ACC112 (cell line): ENCODE results near the gene BMP6.

ENCODE experiments used
- H2AFZ ChIP-seq: fragments of 200-600 bp; sonication (generic); one replicate; pipeline ENCODE4 v1.6.0; 2017; ENCODE audit warnings: antibody characterized with exemption, low read length; ENCODE audit not compliant: unreplicated experiment
- H3K27ac ChIP-seq: fragments of 200-600 bp; sonication (generic); 2 replicates; pipeline ENCODE4 v1.5.1; 2014; ENCODE audit warnings: low read depth, mild to moderate bottlenecking, antibody characterized with exemption, low read length, moderate library complexity
- H3K27me3 ChIP-seq: fragments of 200-600 bp; sonication (generic); 2 replicates; pipeline ENCODE4 v1.6.1; 2014; ENCODE audit warnings: mild to moderate bottlenecking, antibody characterized with exemption, low read length, moderate library complexity, mixed read lengths; ENCODE audit not compliant: insufficient read depth
- H3K36me3 ChIP-seq: fragments of 200-600 bp; sonication (generic); 2 replicates; pipeline ENCODE4 v1.6.1; 2016; ENCODE audit warnings: mild to moderate bottlenecking, antibody characterized with exemption, low read length, moderate library complexity, mixed read lengths; ENCODE audit not compliant: insufficient read depth
- H3K4me1 ChIP-seq: fragments of 200-600 bp; sonication (generic); one replicate; pipeline ENCODE4 v1.6.1; 2016; ENCODE audit warnings: low read length, mixed read lengths; ENCODE audit not compliant: insufficient read depth, unreplicated experiment, control insufficient read depth
- H3K4me3 ChIP-seq: fragments of 200-600 bp; sonication (generic); 2 replicates; pipeline ENCODE4 v1.5.1; 2014; ENCODE audit warnings: mild to moderate bottlenecking, low read depth, low read length
- H3K79me2 ChIP-seq: fragments of 200-600 bp; sonication (generic); one replicate; pipeline ENCODE4 v1.6.0; 2016; ENCODE audit warnings: low read length; ENCODE audit not compliant: control insufficient read depth, unreplicated experiment, insufficient read depth

Gene BMP6

DNA sequence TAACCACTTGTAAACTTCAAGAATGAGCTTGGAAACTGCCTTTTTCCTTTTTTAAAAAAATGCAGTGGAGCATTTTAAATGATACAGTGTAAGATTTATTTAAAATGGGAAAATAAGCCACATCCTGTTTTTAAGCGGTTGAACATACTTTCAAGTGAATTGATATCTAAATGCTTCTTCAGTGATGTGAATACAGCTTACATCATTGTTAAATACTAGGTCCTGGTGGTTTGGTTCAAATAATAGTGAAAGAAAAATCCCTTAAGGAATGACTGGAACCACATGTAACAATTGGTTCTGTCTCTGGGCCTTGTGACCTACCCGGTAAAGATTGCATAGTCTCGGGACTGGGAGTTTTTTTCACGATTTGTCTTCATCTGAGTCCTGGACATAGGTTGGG lies 44.2 kb downstream of the BMP6 start:
- Histone ChIP-seq H3K27me3 (0 out of 2 replicates have a peak, but pooled peaks cover 6% of the 10 kb centered on the region), H3K36me3 (no peaks in the 10 kb centered on the region), H3K4me3 (no peak overlapping the region), H2AFZ (no peak overlapping the region), H3K4me1 (peaks cover 22% of the 10 kb centered on the region), H3K27ac (peak overlapping the region; percentile 38), H3K79me2 (no peaks in the 10 kb centered on the region)

DNA sequence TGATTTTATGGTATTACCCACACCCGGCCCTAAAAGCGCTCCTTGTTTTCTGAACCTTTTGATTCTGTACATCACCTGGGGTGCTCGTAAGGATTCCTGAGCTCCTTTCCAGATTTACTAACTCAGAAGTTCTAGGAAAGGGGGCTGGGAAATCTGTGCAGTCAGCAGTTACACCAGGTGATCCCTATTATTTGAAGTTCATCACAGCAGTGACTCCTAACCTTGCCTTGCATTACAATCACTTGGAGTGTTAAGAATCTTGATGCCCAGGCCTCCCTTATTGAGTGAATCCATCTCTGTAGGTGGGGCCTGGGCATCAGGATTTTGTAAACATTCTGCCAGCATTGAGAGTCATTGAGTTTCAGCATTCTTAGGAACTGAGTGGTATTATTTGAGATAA lies 44.7 kb downstream of the BMP6 start:
- Histone ChIP-seq H3K4me3 (no peak overlapping the region), H3K27ac (peak overlapping the region; percentile 38), H3K27me3 (0 out of 2 replicates have a peak, but pooled peaks cover 6% of the 10 kb centered on the region), H2AFZ (no peak overlapping the region), H3K4me1 (peaks cover 21% of the 10 kb centered on the region), H3K36me3 (no peaks in the 10 kb centered on the region), H3K79me2 (no peaks in the 10 kb centered on the region)

DNA sequence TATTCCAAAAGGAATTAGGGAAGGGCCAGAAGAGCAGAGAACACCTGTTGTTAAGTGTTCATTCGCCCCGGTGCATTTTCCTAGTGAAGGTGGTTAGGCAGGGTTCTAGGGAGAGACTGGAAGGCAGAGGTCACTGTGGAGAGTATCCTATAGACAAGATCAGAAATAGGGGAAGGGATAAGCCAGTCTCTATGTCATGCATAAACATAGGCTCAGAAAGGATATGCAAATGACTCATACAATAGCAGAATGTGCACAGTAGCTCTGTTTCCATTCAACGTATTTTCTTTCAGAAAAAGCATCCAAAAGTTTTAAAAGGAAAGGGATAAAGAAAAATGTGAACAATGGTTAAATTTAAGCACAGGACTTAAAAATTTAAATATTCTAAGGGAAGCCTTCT lies 47.4 kb downstream of the BMP6 start:
- H3K79me2 ChIP-seq, result no peaks in the 10 kb centered on the region
- no peak overlapping the region for H3K4me3 ChIP-seq
- H3K27me3 ChIP-seq, result 0 out of 2 replicates have a peak, but pooled peaks cover 11% of the 10 kb centered on the region
- no peak overlapping the region for H2AFZ ChIP-seq
- no peak overlapping the region for H3K27ac ChIP-seq
- H3K4me1 ChIP-seq, result peaks cover 18% of the 10 kb centered on the region
- no peaks in the 10 kb centered on the region for H3K36me3 ChIP-seq

DNA sequence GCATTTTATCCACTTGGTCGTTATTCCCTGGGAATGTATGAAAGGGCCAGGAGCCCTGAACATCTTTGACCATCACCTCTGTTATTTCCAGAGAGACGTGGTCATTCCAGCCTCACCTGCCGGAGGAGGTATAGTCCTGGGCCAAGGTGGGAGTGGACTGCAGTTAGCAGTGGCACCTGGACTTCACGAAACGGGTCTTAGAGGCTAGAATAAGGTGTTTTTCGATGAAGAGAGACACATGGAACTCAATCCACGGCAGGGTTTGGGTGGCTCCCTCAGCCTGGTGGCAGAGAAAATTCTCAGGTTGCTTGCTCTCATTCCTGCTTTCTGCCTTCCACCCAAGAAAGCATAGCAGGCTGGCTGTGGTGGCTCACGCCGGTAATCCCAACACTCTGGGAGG lies 48.0 kb downstream of the BMP6 start:
- Histone ChIP-seq H3K4me3 (no peak overlapping the region), H3K27me3 (0 out of 2 replicates have a peak, but pooled peaks cover 11% of the 10 kb centered on the region), H3K36me3 (no peaks in the 10 kb centered on the region), H3K27ac (no peak overlapping the region), H3K79me2 (no peaks in the 10 kb centered on the region), H3K4me1 (peaks cover 18% of the 10 kb centered on the region), H2AFZ (no peak overlapping the region)

DNA sequence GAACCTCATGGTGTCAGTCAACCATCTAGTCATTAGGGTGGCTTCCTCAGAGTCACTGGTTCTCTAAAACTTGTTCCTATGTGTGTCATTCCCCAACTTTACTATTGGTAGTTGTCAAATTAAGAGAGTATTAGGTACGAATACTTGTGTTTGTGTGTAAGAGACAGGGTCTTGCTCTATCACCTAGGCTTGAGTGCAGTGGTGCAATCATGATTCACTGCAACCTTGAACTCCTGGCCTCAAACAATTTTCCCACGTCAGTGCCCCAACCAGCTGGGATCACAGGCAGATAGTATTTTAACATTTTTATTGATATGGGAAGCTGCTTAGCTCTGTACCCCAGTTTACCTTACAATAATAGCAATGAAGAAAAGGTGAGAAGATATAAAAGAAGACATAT lies 50.6 kb downstream of the BMP6 start:
- Histone ChIP-seq H3K27ac (no peak overlapping the region), H3K27me3 (0 out of 2 replicates have a peak, but pooled peaks cover 11% of the 10 kb centered on the region), H3K79me2 (no peaks in the 10 kb centered on the region), H3K36me3 (no peaks in the 10 kb centered on the region), H2AFZ (no peak overlapping the region), H3K4me3 (no peak overlapping the region), H3K4me1 (no peaks in the 10 kb centered on the region)

DNA sequence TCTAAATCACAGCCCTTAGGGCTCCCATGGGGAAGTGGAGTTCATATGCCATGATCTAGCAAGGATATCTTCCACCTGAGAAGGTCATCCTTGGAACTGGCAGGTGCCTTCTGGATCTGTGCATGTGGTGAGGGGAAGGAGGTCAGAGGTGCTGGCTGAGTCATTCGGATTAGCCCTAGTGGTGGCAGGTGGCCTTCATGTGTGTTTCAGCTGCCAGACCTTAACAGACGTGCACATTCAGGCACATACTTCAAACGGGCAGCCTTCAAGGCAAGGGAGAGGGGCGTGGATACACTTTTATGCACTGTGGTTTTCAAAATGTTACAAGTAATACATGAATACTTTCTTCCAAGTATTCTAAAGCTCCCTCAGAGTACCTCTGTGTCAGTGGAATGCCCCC lies 51.2 kb downstream of the BMP6 start:
- H3K27ac ChIP-seq, result no peak overlapping the region
- H3K79me2 ChIP-seq, result no peaks in the 10 kb centered on the region
- H3K27me3 ChIP-seq, result 0 out of 2 replicates have a peak, but pooled peaks cover 11% of the 10 kb centered on the region

DNA sequence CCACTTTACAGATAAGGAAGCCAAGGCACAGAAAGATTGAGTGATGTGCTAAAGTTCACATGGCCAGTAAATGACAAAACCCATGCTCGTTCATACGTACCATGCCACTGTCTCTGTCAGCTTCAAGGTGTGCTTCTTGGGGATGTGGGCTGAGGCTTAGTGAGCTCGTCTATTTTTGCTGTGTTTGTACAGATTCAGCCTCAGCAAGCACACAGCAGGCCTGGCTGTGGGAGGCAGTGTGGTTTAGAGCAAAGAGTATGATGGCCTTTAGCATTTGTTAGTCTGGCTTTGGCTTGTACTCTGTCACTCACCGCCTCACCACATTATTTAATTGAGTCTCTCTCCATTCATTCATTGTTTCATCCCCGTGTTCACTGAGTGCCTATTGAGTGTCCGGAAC lies 55.3 kb downstream of the BMP6 start:
- H3K79me2 ChIP-seq, result no peaks in the 10 kb centered on the region
- no peak overlapping the region for H3K27ac ChIP-seq
- 0 out of 2 replicates have a peak, but pooled peaks cover 4% of the 10 kb centered on the region for H3K27me3 ChIP-seq
- H3K4me1 ChIP-seq, result peaks cover 7% of the 10 kb centered on the region
- H2AFZ ChIP-seq, result no peak overlapping the region
- no peak overlapping the region for H3K4me3 ChIP-seq
- no peaks in the 10 kb centered on the region for H3K36me3 ChIP-seq

More for the DNA sequence above, 51.2 kb downstream of the BMP6 start:
- Histone ChIP-seq H3K4me1 (no peaks in the 10 kb centered on the region), H3K36me3 (no peaks in the 10 kb centered on the region), H3K4me3 (no peak overlapping the region), H2AFZ (no peak overlapping the region)

DNA sequence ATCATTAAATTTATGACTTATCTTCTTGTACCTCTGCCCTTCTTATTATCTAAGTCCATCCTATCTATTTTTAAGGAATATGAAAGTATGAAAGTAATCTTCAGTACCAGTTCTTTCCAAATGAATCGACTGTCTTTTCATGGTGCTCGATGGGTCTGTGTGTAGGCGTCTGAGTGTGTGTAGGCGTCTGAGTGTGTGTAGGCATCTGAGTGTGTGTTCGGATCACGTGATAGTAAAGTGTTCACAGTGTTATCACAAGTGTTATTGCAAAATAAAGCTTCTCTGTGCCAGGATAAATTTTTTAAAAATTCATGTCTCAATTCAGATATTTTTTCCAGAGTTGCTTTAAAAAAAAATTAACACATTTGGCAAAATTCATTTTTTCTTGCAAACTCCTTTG lies 58.3 kb downstream of the BMP6 start:
- no peaks in the 10 kb centered on the region for H3K79me2 ChIP-seq
- no peak overlapping the region for H2AFZ ChIP-seq
- H3K36me3 ChIP-seq, result no peaks in the 10 kb centered on the region
- H3K4me3 ChIP-seq, result peak overlapping the region; percentile 18; the same call in 1 of the 2 replicates
- no peaks in the 10 kb centered on the region for H3K27me3 ChIP-seq
- no peak overlapping the region for H3K27ac ChIP-seq
- peaks cover 23% of the 10 kb centered on the region for H3K4me1 ChIP-seq

DNA sequence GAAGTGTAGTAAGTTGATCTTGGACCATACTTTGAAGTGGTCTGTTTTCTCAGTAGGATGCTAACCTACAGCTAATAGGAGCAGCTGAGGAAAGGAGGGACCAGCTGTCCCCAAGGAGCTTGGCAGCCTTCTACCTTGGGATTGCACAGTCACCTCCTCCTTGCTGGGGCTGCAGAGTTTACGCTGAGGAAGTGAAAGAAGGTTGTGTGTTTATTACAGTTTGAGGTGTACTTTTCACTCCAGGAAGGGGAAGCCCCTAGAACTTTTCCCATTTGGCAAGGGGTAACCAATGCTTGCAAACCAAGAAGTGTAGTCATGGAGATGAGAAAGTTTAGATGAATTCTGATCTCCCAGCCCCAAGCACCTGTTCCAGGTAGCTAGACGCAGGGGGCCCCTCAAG lies 58.8 kb downstream of the BMP6 start:
- no peaks in the 10 kb centered on the region for H3K27me3 ChIP-seq
- H3K36me3 ChIP-seq, result no peaks in the 10 kb centered on the region
- H3K27ac ChIP-seq, result no peak overlapping the region
- H3K4me1 ChIP-seq, result peaks cover 23% of the 10 kb centered on the region
- H3K4me3 ChIP-seq, result no peak overlapping the region
- no peak overlapping the region for H2AFZ ChIP-seq
- H3K79me2 ChIP-seq, result no peaks in the 10 kb centered on the region

DNA sequence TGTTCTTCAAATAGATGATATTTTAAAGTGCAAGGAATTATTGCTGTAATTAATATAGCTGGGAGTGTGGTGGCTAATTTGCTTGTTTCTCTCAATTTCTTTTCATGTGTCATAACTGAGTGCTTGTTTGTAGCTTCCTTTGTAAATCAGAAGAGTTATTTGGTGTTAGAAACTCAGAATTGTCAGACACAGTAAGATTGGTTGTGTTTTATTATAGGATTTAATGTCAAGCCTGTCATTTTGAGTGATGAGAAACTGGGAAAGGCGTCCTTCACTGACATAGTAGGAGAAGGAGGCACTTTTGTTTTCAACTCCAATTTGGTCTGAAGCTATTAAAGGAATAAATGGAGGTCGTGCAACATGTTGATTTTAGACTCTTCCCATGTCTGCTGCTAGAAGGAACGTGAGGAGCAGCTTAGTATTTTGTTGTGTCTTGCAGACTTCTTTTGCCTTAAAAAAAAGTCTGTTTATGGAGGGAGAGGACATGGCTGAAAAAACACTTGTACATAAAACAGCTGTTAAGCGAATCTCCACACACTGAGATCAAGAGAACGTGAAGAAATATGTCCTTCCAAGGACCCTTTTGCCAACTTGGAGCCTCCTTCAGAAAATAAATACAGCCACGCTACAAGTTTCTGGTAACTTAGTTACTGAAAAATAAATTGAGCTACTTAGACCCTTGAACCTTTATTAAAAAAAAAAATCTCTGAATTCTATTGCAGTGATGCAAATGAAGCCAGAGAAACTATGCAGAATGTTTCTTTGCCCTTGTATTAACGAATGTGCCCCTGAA lies 59.5 kb downstream of the BMP6 start:
- peaks cover 23% of the 10 kb centered on the region for H3K4me1 ChIP-seq
- H3K27me3 ChIP-seq, result no peaks in the 10 kb centered on the region
- no peak overlapping the region for H2AFZ ChIP-seq
- no peak overlapping the region for H3K27ac ChIP-seq
- H3K79me2 ChIP-seq, result no peaks in the 10 kb centered on the region
- H3K4me3 ChIP-seq, result no peak overlapping the region
- no peaks in the 10 kb centered on the region for H3K36me3 ChIP-seq

DNA sequence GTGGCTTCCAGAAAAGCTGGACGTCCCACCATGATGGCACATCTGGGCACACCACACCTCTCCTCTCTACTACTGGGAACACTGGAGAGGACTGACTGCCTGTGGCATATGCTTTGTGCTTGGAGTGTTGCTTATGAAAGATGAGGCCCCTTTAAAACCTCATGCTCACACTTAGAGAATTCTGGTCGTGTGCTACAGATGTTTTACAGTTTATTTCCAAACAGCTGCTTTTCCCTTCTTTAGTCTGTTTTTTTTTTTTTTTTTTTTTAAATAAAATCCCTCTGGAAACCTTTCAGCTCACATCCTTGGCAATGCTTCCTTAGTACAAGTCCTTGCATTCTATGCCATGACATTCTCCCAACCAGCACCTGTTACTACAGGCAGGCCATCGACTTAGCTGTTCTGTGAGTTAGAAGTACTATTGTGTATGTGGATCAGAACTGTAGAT lies 60.3 kb downstream of the BMP6 start:
- H3K4me1 ChIP-seq, result peaks cover 23% of the 10 kb centered on the region
- H2AFZ ChIP-seq, result no peak overlapping the region
- no peak overlapping the region for H3K27ac ChIP-seq
- H3K27me3 ChIP-seq, result no peaks in the 10 kb centered on the region
- no peaks in the 10 kb centered on the region for H3K36me3 ChIP-seq
- no peaks in the 10 kb centered on the region for H3K79me2 ChIP-seq
- H3K4me3 ChIP-seq, result no peak overlapping the region
